NCI-H2081 (cell line): ENCODE data around the gene BLTP3B.
"Not testable (repeated sequence)": the region's sequence is repeated elsewhere in the genome, so short reads cannot be mapped to it uniquely, and the experiment has no call there.

Experiments used
- DNase-seq, 2 experiments: peaks; one replicate each; lab custom pipeline; 2025; lab: John Stamatoyannopoulos, UW

BLTP3B gene, protein sequence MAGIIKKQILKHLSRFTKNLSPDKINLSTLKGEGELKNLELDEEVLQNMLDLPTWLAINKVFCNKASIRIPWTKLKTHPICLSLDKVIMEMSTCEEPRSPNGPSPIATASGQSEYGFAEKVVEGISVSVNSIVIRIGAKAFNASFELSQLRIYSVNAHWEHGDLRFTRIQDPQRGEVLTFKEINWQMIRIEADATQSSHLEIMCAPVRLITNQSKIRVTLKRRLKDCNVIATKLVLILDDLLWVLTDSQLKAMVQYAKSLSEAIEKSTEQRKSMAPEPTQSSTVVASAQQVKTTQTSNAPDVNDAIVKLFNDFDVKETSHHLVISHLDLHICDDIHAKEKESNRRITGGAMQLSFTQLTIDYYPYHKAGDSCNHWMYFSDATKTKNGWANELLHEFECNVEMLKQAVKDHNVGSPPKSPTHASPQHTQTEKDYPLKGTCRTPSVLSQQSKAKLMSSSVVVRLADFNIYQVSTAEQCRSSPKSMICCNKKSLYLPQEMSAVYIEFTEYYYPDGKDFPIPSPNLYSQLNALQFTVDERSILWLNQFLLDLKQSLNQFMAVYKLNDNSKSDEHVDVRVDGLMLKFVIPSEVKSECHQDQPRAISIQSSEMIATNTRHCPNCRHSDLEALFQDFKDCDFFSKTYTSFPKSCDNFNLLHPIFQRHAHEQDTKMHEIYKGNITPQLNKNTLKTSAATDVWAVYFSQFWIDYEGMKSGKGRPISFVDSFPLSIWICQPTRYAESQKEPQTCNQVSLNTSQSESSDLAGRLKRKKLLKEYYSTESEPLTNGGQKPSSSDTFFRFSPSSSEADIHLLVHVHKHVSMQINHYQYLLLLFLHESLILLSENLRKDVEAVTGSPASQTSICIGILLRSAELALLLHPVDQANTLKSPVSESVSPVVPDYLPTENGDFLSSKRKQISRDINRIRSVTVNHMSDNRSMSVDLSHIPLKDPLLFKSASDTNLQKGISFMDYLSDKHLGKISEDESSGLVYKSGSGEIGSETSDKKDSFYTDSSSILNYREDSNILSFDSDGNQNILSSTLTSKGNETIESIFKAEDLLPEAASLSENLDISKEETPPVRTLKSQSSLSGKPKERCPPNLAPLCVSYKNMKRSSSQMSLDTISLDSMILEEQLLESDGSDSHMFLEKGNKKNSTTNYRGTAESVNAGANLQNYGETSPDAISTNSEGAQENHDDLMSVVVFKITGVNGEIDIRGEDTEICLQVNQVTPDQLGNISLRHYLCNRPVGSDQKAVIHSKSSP (N-terminal part only)

DNA sequence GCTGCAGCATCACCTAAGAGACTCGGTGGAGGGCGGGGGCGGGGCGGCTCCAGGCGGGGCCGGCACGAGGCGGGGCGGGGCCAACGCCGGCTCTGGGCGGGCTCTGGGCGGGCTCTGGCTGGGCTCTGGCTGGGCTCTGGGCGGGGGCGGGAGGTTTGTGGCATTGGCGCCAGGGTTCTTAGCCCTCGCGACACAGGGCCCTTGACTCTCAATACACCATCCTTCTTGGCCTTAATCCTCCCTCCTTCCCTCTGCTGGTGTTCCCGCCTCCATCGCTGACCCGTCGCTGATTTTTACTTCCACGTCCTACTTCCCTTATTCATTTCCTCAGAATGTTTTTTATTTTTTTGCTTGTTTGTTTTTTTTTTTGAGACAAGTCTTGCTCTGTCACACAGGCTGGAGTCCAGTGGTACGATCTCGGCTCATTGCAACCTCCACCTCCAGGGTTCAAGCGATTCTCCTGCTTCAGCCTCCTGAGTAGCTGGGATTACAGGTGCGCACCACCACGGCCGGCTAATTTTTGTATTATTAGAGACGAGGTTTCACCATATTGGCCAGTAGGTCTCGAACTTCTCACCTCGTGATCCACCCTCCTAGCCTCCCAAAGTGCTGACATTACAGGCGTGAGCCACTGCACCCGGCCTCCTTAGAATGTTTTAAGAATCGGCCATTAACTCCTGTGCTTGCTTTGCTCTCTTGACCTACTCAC lies at the start of gene BLTP3B:
Gene BLTP3B (minus strand): TSS at position 24 of the 709 bp plus-strand sequence. CDS start 239 bp downstream, outside the sequence.
- peak; percentile 73 to 89 for DNase-seq

DNA sequence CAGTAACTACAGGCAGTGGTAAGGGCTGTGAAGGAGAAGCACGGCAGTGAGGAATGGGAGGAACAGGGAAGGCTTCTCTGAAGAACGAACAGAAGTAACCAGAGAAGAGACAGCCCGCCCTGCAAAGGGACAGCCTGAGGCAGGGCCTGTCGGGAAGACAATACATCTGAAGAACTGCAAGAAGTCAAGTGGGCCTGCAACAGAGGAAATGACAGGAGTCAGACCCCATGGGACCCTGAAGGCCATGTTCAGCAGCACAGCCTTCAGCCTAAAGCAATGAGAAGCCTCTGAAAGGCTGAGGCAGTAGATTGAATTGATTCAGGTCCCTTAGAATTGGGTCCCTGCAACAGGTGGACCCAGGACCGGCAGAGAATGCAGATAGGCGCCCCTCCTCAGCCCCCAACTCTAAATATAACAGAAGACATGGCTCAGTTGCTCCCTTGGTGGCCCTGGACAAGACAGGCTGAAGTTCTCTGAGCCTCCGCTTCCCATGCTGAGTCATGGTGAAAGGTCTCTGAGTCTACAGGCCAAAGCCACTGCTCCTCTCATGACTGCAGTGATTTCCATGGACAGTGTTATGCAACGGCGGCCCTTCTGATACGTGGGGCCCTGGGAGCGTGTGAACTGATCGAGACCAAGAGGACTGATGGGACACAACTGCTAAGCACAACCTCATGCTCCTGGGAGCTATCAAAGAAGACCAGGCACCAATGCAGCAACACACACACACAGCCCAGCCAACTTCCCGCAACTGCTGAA lies 47.1 kb upstream of the BLTP3B start:
- DNase-seq: no peak

DNA sequence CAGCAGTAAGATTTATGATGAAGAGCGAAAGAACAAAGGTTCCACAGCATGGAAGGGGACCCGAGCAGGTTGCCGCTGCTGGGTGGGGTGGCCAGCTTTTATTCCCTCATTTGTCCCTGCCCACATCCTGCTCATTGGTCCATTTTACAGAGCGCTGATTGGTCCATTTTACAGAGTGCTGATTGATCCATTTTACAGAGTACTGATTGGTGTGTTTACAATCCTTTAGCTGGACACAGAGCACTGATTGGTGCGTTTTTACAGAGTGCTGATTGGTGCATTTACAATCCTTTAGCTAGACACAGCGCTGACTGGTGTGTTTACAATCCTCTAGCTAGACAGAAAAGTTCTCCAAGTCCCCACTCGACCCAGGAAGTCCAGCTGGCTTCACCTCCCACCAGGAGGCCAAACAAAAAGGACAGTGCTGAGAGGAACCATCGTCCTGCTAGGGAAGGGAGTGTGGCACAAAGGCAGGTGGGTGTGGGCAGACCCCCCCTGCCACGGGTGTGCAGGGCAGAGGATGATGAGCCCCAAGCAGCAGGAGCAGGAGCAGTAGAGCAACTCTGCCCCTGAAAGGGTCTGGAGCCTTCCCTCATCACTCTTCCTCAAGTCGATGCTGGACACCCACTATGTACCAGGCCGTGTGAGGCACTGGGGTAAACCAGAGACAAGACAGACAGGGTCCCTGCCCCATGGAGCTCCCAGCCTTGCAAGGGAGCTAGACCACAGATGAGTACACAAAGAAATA lies 46.4 kb upstream of the BLTP3B start:
- not testable (repeated sequence) for DNase-seq

DNA sequence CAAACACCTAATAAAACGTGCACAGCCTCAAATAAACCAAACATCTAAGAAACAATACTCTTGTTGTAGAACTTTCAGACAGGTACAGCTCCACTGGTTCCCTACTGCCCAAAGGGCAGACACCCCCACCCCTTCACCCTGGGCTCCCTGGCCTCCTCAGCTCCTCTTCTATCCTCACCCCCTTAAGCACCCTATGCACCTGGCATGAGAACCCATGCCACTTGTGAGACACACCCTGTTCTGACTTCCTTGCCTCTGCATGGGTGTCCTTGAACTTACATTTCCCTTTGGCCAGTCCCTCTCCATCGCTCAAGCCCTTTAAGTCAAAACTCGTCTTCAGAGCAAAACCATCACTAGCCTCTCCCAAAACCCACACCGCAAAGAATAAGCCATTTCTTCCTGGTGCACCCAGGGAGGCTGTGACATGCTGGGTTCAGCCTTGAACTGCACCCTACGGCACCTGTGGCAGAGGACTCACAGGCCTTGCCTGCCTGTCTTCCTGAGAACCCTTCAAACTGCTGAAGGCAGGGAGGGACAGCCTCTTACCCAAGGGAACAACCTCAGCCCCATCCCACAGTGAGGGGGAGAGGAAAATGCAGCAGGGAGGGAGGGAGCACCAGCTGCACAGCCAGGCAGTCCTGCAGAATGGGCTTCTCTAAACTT lies 45.3 kb upstream of the BLTP3B start:
- DNase-seq: no peak

DNA sequence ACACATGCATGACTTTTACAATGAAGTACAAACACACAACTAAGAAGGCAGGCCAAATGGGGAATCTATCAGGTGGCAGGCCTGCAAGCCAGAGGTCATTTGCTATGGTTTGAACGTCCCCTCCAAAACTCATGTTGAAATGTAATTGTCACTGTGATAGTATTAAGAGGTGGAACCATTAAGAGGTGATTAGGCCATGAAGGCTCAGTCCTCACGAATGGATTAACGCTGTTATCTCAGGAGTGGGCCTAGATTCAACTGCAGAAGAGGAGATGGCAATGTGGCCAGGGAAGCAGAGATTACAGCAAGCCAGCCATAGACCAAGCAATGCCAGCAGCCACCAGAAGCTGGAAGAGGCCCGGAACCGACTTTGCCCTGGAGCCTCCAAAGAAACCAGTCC lies 44.4 kb upstream of the BLTP3B start:
- DNase-seq: no peak

DNA sequence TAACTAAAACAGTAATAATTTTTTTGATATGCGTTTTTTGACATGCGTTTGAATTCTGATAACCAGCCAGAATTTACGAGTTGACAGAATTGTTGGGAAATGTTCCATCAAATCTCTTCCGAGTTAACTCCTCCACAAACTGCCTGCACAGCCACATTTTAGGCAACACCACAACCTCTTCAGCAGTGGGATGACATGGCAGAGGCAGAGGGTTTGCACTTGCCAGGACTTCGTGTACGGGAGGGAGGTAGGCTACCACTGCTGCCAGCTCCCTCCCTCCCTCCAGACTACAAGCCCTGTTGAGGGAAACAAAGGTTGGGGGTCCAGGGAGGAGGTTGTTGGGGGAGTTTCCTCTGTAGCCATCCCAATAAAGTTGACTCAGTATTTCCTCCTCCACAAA lies 43.4 kb upstream of the BLTP3B start:
- no peak for DNase-seq

DNA sequence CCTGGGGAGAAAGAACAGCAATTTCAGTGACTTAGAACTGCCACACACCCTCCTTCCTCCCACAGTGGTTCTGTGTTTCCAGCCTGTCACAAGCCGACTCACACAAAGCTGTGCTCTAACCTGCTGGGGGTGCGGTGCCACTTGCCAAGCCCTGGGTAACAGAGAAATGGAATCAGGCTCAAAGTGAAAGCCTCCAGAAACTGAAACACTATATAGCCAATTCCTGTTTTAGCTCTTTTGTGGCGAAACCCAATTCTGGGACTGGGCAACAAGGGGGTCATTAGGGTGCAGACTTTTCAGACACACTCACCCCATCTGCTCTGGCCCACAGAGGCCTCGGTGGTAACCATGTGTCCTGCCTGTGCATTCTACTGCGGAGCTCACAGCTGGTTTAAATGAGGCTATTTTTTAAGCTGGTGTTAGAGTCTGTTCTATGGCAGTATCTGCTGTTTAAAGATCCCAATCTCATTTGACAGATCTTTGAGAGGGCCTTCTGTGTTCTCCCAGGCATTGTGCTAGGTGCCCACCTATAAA lies 42.8 kb upstream of the BLTP3B start:
- no peak for DNase-seq

DNA sequence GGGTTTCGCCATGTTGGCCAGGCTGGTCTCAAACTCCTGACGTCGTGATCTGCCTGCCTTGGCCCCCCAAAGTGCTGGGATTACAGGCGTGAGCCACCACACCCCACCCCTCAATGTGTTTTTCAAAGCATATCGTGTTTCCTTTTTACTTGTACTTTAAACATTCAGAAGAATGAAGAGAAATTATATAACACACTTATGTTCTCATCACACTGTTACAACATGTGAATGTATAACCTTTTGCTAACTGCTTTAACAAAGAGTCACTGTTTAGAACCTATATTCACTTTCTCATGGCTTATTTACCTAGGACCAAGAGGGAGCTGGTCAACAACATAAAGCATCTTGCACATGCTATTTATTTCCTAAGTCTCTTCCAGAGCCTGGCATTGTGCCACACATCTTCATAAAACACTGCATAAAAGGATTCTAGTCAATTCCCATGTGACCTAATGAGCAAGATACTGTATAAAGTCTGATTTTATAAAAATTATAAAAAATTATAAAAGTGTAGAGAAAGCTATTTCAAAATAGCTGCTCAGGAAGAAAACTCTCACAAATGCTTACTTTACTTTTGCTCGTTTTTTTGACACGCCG lies 42.0 kb upstream of the BLTP3B start:
- DNase-seq: no peak

DNA sequence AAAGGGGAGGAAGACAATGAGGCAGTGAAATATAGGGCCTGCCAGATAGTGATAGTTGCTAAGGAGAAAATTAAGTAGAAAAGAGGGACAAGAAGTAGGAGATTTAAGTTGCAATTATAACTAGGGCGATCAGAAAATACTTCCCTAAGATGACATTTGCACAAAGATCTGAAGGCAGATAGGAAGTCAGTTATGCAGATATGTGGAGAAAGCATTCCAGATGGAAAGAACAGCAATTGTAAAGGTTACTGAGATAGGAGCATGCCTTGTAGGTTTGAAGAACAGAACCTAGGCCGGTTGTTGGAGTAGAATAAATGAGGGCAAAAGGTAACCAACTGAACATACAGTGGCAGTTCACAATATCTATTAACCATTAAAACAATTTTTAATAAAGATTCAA lies 36.6 kb upstream of the BLTP3B start:
- DNase-seq: no peak

DNA sequence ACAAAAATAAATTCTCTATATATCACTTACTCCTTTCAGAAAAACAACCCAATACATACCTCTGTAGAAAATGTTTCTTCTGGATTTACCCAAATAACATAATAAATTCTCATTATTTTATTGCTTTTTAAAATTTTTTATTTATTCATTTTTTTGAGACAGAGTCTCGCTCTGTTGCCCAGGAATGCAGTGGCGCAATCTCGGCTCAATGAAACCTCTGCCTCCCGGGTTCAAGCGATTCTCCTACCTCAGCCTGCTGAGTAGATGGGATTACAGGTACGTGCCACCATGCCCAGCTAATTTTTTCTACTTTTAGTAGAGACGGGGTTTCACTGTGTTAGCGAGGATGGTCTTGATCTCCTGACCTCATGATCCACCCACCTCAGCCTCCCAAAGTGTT lies 33.8 kb upstream of the BLTP3B start:
- not testable (repeated sequence) for DNase-seq

DNA sequence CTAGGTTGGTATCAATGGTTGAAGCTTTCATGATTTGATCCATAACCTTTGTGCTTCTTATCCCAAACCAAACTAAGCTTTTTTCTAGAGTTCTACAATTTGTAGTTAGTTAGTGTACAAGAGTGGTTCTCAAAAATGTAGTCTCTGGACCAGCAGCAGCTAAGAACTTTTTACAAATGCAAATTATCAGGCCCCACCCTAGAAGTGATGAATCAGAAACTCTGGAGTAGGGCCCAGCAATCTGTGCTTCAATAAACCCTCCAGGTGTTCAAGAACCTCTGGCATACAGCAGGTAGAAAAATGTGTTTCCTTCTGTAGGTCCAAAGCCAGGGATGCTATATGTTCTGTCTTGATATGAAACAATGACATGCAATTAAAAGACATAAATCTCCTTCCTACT lies 31.8 kb upstream of the BLTP3B start:
- no peak for DNase-seq

DNA sequence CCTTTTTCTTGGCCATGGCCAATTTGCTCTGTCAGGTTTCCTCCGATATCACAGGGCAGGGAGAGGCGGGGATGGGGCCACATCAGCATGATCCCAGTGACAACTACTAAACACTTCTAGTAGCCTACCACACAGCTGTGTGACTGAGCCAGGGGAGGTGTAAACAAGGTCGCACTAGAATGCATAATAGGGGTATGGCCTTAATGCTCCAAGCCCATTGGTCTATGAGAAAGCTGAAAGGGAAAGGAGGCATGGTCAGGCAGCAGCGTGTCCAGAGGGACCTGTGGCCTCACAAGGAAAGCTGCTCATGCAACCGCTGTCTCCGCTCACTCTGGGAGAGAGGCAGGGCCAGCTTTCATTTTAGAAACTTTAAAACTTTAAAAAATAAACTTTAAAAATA lies 30.4 kb upstream of the BLTP3B start:
- no peak for DNase-seq

DNA sequence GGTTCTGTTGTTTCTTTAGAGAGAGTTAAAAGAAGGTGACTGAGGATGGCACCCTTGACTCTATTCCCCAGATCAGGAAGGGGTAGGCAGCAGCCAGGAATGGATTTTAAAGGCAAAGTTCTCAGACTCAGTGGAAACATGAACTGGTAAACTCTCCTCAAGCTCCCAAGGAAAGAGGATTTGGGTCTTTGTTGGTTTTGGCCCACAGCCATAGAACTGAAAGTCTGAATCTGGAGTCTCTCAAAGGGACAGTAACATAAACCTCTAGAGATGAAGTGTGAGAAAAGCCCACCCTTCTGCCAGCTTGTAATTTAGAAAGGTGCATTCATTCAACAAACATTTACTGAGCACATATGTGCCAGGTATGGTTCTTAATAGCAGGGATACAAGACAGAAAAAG lies 28.6 kb upstream of the BLTP3B start:
- no peak for DNase-seq

DNA sequence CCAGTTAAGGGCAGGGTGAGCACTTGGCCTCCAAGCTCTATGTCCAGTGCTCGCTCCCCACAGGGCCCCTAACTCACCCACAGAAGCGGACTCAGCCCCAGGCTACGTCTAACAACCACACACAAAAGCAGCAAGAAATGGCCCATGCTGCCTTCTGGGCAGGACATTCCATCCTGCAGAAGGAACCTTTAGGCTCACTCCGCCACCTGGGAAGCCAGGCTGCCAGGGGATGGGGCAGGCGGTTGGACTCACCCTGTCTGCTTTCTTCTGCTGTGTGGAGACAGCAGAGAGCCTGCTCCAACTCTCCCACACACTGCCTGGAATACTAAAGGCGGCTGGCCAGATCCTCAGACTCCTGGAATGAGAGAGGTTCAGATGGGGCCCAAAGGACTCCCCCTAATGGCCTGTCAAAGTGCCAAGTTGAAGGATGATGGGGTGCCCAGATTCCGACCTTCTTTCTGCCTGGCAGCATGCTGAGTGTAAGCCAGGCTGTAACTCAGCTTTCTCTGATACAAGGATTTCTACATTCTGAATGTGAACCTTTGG lies 27.7 kb upstream of the BLTP3B start:
- no peak for DNase-seq

DNA sequence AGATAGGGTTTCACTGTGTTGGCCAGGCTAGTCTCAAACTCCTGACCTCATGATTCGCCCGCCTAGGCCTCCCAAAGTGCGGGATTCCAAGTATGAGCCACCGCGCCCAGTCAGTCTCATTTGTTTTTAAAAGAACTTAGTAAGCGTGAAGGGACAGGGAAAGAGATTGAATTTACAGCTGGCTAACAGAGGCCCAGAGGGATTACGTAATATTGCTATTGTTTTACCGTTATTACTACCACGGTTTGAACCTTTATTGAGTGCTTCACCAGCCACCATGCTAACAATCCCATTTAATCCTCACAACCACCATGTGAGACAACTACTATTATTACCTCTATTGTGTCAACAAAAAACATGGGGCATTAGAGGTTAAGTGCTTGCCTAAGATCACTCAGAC lies 26.7 kb upstream of the BLTP3B start:
- DNase-seq: no peak

DNA sequence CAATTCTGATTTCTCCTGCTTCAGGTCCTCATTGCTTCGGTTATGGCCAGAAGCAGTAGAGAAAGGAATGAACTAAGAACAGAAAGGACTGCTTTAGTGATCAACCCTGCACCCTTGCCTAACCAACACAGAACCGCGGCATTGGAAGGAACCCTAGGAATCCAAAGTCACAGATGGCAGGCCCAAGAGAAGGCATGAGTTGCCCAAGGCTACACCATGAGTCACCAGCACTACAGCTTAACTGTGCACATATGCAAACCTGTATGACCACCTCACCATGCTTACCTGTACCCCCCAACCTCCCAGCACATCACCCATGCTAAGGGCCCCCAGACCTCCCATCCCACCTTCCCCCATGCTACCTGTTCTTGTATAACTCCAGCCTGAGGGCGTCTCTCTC lies 25.9 kb upstream of the BLTP3B start:
- no peak for DNase-seq

DNA sequence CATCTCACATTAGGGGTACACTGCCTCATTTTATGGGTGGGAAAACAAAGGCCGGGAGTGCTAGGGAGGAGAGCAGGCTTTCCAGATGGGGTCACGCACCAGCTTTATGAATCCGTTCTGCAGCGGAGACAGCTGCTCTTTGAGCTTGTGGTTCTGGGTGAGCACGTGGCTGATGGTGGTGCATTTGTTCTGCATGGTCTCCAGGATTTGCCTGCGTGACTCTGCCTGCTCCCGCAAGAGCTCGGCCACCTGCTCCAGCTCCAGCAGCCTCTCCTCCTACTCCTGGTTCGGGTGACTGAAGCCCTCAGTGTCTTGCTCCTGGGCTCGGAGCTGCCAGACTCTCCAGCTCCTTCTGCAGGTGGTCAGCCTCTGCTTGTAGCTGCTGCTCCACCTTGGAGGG lies 23.6 kb upstream of the BLTP3B start:
- DNase-seq: no peak

DNA sequence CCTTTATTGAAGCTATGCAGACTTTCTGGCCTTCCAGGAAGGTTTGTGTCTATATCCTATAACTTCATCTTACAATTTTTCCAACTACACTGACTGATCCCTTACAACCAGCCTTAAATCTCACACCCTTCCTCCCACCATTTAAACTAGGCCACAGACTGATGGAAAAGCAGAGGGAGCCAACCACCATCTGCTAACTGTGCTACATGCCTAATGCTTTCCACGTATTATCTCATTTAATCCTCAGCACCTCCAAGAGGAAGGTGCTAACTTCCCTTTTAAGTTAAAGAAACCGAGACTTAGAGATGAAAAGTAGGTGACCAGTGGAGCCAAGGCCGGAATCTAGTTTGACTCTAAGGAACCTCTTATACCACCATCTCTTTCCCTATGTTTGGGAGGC lies 22.7 kb upstream of the BLTP3B start:
- DNase-seq: no peak
